ENCODE data around the gene IRGC. TPM values are rescaled to one million over a fixed set of nuclear protein-coding genes. Genes with fewer than 3 reads are reported as not detected.

Gene IRGC
- total RNA-seq, 1 experiment from 2014 or later, result not detected

DNA sequence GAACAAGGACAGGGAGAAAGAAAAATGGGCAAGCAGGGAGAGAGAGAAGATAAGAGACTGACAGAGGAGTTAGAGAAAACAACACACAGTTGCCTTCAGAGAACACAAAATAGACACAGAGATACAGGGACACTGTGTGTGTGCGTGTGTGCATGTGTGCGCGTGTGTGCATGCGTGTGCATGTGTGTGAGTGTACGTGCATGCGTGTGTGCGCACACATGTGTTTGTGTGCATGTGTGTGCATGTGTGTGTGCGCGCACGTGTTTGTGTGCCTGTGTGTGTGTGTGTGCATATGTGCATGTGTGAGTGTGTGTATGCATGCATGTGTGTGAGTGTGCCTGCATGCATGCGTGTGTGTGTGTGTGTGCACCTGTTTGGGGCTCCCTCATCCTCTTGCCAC is 40.0 kb upstream of the IRGC start:
- no peaks in the 10 kb centered on the region for H3K9me3 Mint-ChIP-seq
- no peak overlapping the region for H2BK15ac ChIP-seq (ENCODE audit: low read depth, low read length)
- H4K91ac ChIP-seq (ENCODE audit: insufficient read length, low read depth, low read length), result no peak overlapping the region
- peaks cover 2% of the 10 kb centered on the region; the same call in 1 of the 2 replicates for H3K4me1 ChIP-seq (ENCODE audit: insufficient read depth, low read length)
- H2BK12ac ChIP-seq (ENCODE audit: insufficient read length, low read depth, low read length), result no peak overlapping the region
- H3K27ac ChIP-seq (ENCODE audit: insufficient read length, low read depth, low read length), result no peak overlapping the region
- WGBS (ENCODE audit: extremely low coverage, insufficient read length, low lambda C conversion rate), result no CpG with 5 or more reads among the region's 11 CpGs
- peaks cover 7% of the 10 kb centered on the region for H3K27me3 Mint-ChIP-seq (ENCODE audit: low read depth)
- no peak overlapping the region for H2BK5ac ChIP-seq (ENCODE audit: insufficient read length, low read length)
- no peaks in the 10 kb centered on the region for H3K79me2 ChIP-seq (ENCODE audit: insufficient read depth, low read length)
- H3K27ac Mint-ChIP-seq, result 0 out of 7 replicates have a peak overlapping the region, but pooled peaks of 1 of the 3 experiments have one; percentile 26
- H3K36me3 Mint-ChIP-seq (ENCODE audit: insufficient read depth in 1 of 3, low read depth in 3 of 3), result no peaks in the 10 kb centered on the region
- H3T11ph ChIP-seq (ENCODE audit: low read length), result no peak overlapping the region
- no peak overlapping the region for H2BK120ac ChIP-seq (ENCODE audit: low read depth, low read length, poor library complexity, severe bottlenecking)
- no peaks in the 10 kb centered on the region for H3K79me1 ChIP-seq (ENCODE audit: insufficient read depth, low read depth, low read length, poor library complexity, severe bottlenecking)
- no peak overlapping the region for H3K18ac ChIP-seq (ENCODE audit: insufficient read length, low read depth, low read length)
- no peak overlapping the region for H4K5ac ChIP-seq (ENCODE audit: insufficient read length, low read depth, low read length)
- H3K9me3 ChIP-seq (ENCODE audit: control insufficient read depth, low read depth, low read length), result no peaks in the 10 kb centered on the region
- no peak overlapping the region for H3K23ac ChIP-seq (ENCODE audit: insufficient read length, low read depth, low read length)
- H3K4me1 Mint-ChIP-seq, result peaks cover 17 to 21% of the 10 kb centered on the region in 2 experiments
- no peaks in the 10 kb centered on the region for H4K20me1 ChIP-seq (ENCODE audit: control insufficient read depth, insufficient read depth, insufficient read length)
- H3K4me2 ChIP-seq (ENCODE audit: insufficient read depth, insufficient read length, low read length), result no peak overlapping the region
- H3K4me3 Mint-ChIP-seq, result no peak overlapping the region
- H3K4ac ChIP-seq (ENCODE audit: low read depth, low read length), result no peak overlapping the region
- no peak overlapping the region for H3K14ac ChIP-seq (ENCODE audit: insufficient read depth, low read length)
- TF ChIP-seq, protein P1, sequence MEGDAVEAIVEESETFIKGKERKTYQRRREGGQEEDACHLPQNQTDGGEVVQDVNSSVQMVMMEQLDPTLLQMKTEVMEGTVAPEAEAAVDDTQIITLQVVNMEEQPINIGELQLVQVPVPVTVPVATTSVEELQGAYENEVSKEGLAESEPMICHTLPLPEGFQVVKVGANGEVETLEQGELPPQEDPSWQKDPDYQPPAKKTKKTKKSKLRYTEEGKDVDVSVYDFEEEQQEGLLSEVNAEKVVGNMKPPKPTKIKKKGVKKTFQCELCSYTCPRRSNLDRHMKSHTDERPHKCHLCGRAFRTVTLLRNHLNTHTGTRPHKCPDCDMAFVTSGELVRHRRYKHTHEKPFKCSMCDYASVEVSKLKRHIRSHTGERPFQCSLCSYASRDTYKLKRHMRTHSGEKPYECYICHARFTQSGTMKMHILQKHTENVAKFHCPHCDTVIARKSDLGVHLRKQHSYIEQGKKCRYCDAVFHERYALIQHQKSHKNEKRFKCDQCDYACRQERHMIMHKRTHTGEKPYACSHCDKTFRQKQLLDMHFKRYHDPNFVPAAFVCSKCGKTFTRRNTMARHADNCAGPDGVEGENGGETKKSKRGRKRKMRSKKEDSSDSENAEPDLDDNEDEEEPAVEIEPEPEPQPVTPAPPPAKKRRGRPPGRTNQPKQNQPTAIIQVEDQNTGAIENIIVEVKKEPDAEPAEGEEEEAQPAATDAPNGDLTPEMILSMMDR (conservative IDR thresholded peaks at IDR 0.05), result no peak
- H4K8ac ChIP-seq (replicated peaks; ENCODE audit: insufficient read length, low read depth, low read length), result no peak overlapping the region
- H2AK5ac ChIP-seq (ENCODE audit: insufficient read length, low read length), result no peak overlapping the region
- no peak for DNase-seq
- no peak overlapping the region for H3K56ac ChIP-seq (ENCODE audit: insufficient read length, low read depth, low read length)
- no peaks in the 10 kb centered on the region for H3K27me3 ChIP-seq (ENCODE audit: insufficient read depth, low read length)
- H3K23me2 ChIP-seq (ENCODE audit: insufficient read length, low read depth, low read length, poor library complexity, severe bottlenecking), result no peaks in the 10 kb centered on the region
- H2AFZ ChIP-seq (ENCODE audit: low read length), result no peak overlapping the region
- no peak overlapping the region for H2BK20ac ChIP-seq (ENCODE audit: low read depth, low read length, poor library complexity, severe bottlenecking)
- H3K9ac ChIP-seq (ENCODE audit: extremely low read depth, insufficient read length, low read length), result no peak overlapping the region

Data from H9 (cell line).